Dermis microvascular lymphatic vessel endothelial cell (primary cell): Measurements from ENCODE around the gene TUBAL3. TPM values are rescaled to one million over a fixed set of nuclear protein-coding genes. Genes with fewer than 3 reads are reported as not detected.

Experiments
- DNase-seq, 2 donors: peaks; one replicate each; pipeline versions ENCODE4 v3.0.0 to v3.0.0-alpha.2; 2010; ENCODE audit warnings: low read depth in 2 of 2
- total RNA-seq: library from RNA; depleted of rRNA; stranded (reverse); fragments of >200 nt; gene quantifications from 2 replicates; pipeline ENCODE4 v1.2.1, GENCODE V29; 2014

Gene TUBAL3
- not detected in 2 replicates for total RNA-seq

GRCh38 chr10:5404208-5405041, at the start of gene TUBAL3:
Gene TUBAL3 (minus strand): TSS chr10:5404828. CDS start chr10:5404792, 36 bp downstream.
- peak in 1 of 2 donors; percentile 51 for DNase-seq

- DNase-seq, result no peak
Observed at GRCh38 chr10:5453749-5454489, 49.3 kb upstream of the TUBAL3 start.

GRCh38 chr10:5450605-5451384, 46.2 kb upstream of the TUBAL3 start:
- peak in 1 of 2 donors; percentile 32 for DNase-seq

- peak in 1 of 2 donors; percentile 68 for DNase-seq
Observed at GRCh38 chr10:5449823-5450222, 45.2 kb upstream of the TUBAL3 start.

GRCh38 chr10:5449227-5449626, 44.6 kb upstream of the TUBAL3 start:
- DNase-seq, result no peak

GRCh38 chr10:5448333-5449001, 43.8 kb upstream of the TUBAL3 start:
- no peak for DNase-seq

- peak in 1 of 2 donors; percentile 40 for DNase-seq
Observed at GRCh38 chr10:5447611-5448071, 43.0 kb upstream of the TUBAL3 start.

GRCh38 chr10:5447056-5447455, 42.4 kb upstream of the TUBAL3 start:
- peak in 1 of 2 donors; percentile 30 for DNase-seq

- peak; percentile 75 to 91 for DNase-seq
Observed at GRCh38 chr10:5446390-5446926, 41.8 kb upstream of the TUBAL3 start.

GRCh38 chr10:5445006-5445405, 40.4 kb upstream of the TUBAL3 start:
- no peak for DNase-seq

GRCh38 chr10:5443429-5443828, 38.8 kb upstream of the TUBAL3 start:
- no peak for DNase-seq

- DNase-seq, result no peak
Observed at GRCh38 chr10:5442990-5443370, 38.4 kb upstream of the TUBAL3 start.

- peak; percentile 53 to 64 for DNase-seq
Observed at GRCh38 chr10:5442065-5442989, 37.7 kb upstream of the TUBAL3 start.

- DNase-seq, result no peak
Observed at GRCh38 chr10:5441106-5441505, 36.5 kb upstream of the TUBAL3 start.

GRCh38 chr10:5440206-5440605, 35.6 kb upstream of the TUBAL3 start:
- no peak for DNase-seq

GRCh38 chr10:5435328-5435727, 30.7 kb upstream of the TUBAL3 start:
- DNase-seq, result no peak

- peak; percentile 68 to 72 for DNase-seq
Observed at GRCh38 chr10:5434017-5434753, 29.6 kb upstream of the TUBAL3 start.

GRCh38 chr10:5433182-5433581, 28.6 kb upstream of the TUBAL3 start:
- no peak for DNase-seq

GRCh38 chr10:5428133-5428532, 23.5 kb upstream of the TUBAL3 start:
- no peak for DNase-seq
